Measurements from ENCODE around the gene SVEP1. TPM values are rescaled to one million over a fixed set of nuclear protein-coding genes. Genes with fewer than 3 reads are reported as not detected.

Gene SVEP1
- total RNA-seq, 1 experiment from 2014 or later: not detected

DNA sequence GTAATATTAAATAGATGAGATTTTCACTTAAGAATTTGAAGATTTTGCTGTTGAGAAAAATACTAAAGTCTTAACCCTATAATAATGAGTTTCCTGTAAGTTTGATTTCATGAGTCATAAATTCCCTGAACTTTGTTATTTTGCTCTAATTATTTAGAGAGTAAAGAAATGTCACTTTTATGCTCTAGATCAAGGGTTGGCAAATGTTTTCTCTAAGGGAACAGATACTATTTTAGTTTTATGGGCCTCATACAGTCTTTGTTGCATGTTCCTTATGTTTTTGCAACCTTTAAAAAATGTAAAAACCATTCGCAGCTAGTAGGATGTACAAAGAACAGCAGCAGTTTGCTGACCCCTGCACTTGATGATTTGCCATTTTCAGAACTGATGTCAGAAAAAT, 241.4 kb downstream of the SVEP1 start:
- no peak overlapping the region for H2AFZ ChIP-seq (ENCODE audit: low read length)
- no peaks in the 10 kb centered on the region for H3K4me1 ChIP-seq (ENCODE audit: low read length)
- H3K79me2 ChIP-seq (ENCODE audit: low read length): no peaks in the 10 kb centered on the region
- no peak for DNase-seq
- H3K9ac ChIP-seq (ENCODE audit: low read length): no peak overlapping the region
- H3K27ac ChIP-seq (ENCODE audit: low read length): no peak overlapping the region
- H4K20me1 ChIP-seq (ENCODE audit: insufficient read depth, low read depth, low read length): no peaks in the 10 kb centered on the region
- H3K9me2 ChIP-seq (replicated peaks; ENCODE audit: insufficient read depth, low read length): no peaks in the 10 kb centered on the region
- H3K4me2 ChIP-seq (ENCODE audit: low read depth, low read length, poor library complexity, severe bottlenecking): no peak overlapping the region
- H3K36me3 ChIP-seq (ENCODE audit: insufficient read depth, low read length): no peaks in the 10 kb centered on the region
- H3K4me3 ChIP-seq (ENCODE audit: low read length): no peak overlapping the region
- H3K27me3 ChIP-seq (ENCODE audit: low read length): no peaks in the 10 kb centered on the region
- H3K9me3 ChIP-seq (ENCODE audit: low read length): no peaks in the 10 kb centered on the region

DNA sequence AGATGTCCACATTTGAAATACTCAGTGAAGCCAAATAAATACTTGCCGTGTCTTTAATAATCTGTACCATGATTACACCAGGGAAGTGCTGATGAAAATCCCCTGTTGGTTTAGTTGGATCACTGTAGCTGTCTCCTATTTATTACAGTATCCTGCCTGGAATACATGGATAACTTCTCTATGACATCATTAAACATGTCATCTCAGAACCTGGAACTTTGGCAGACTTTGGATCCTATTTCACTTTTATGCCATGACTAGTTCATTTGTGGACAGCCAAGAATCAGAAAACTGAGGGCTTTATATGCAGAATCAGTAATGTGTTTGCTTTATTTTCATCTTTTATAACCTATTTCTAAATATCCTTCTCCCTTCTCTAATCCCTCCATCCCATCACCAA, 241.8 kb downstream of the SVEP1 start, which contains the start of gene TXNDC8:
Gene TXNDC8, minus strand, starts transcription at position 137 of the 400 bp plus-strand sequence.
- no peaks in the 10 kb centered on the region for H3K79me2 ChIP-seq (ENCODE audit: low read length)
- no peaks in the 10 kb centered on the region for H3K27me3 ChIP-seq (ENCODE audit: low read length)
- H3K4me1 ChIP-seq (ENCODE audit: low read length): no peaks in the 10 kb centered on the region
- DNase-seq: no peak
- H3K9me3 ChIP-seq (ENCODE audit: low read length): no peaks in the 10 kb centered on the region
- H2AFZ ChIP-seq (ENCODE audit: low read length): no peak within 1 kb of the TSS
- H4K20me1 ChIP-seq (ENCODE audit: insufficient read depth, low read depth, low read length): no peaks in the 10 kb centered on the region
- no peak within 1 kb of the TSS for H3K27ac ChIP-seq (ENCODE audit: low read length)
- no peak within 1 kb of the TSS for H3K4me3 ChIP-seq (ENCODE audit: low read length)
- no peaks in the 10 kb centered on the region for H3K36me3 ChIP-seq (ENCODE audit: insufficient read depth, low read length)
- H3K9ac ChIP-seq (ENCODE audit: low read length): no peak within 1 kb of the TSS
- H3K4me2 ChIP-seq (ENCODE audit: low read depth, low read length, poor library complexity, severe bottlenecking): no peak within 1 kb of the TSS
- H3K9me2 ChIP-seq (replicated peaks; ENCODE audit: insufficient read depth, low read length): no peaks in the 10 kb centered on the region

DNA sequence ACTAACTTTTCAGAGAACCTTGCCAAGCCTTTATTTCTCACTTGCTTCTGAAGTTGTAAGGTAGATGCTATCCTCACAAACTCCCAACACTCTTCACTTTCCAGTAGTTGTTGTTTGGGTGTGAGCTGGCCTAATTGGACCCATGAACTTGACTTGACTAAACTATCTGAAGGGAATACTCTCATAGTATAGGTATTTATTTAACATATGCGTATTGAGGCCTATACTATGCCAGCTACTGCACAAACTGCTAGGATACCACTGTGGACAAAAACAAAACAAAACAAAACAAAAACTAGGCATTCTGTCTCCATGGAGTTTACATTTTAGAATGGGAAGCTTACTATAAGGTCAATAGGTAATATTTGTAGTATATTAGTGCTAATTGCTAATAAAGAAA, 243.2 kb downstream of the SVEP1 start:
- no peak overlapping the region for H3K4me3 ChIP-seq (ENCODE audit: low read length)
- no peaks in the 10 kb centered on the region for H3K9me3 ChIP-seq (ENCODE audit: low read length)
- H3K27ac ChIP-seq (ENCODE audit: low read length): no peak overlapping the region
- H3K4me2 ChIP-seq (ENCODE audit: low read depth, low read length, poor library complexity, severe bottlenecking): no peak overlapping the region
- H3K27me3 ChIP-seq (ENCODE audit: low read length): no peaks in the 10 kb centered on the region
- H3K9ac ChIP-seq (ENCODE audit: low read length): no peak overlapping the region
- DNase-seq: no peak
- H3K9me2 ChIP-seq (replicated peaks; ENCODE audit: insufficient read depth, low read length): no peaks in the 10 kb centered on the region
- H3K4me1 ChIP-seq (ENCODE audit: low read length): no peaks in the 10 kb centered on the region
- no peaks in the 10 kb centered on the region for H4K20me1 ChIP-seq (ENCODE audit: insufficient read depth, low read depth, low read length)
- no peaks in the 10 kb centered on the region for H3K36me3 ChIP-seq (ENCODE audit: insufficient read depth, low read length)
- no peak overlapping the region for H2AFZ ChIP-seq (ENCODE audit: low read length)
- H3K79me2 ChIP-seq (ENCODE audit: low read length): no peaks in the 10 kb centered on the region

DNA sequence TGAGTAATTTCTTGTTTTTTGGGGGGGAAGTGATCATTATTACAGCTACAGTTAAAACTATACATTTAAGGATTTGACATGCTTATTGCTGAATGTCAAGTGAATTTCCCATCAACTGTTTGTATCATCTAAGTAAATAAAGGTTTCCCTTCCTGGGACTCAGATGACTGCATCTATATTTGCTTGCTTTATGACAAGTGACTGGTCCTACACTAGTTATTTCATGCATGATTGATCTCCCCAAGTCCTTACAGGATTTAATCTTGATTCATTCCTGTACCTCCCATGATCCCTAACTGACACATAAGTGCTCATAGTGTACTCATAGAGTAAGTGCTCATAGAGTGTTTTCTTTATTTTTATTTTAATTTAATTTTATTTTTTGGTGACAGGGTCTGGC, 244.7 kb downstream of the SVEP1 start:
- Histone ChIP-seq H3K9me2 (replicated peaks; ENCODE audit: insufficient read depth, low read length) (no peaks in the 10 kb centered on the region), H3K9ac (ENCODE audit: low read length) (no peak overlapping the region), H3K4me2 (ENCODE audit: low read depth, low read length, poor library complexity, severe bottlenecking) (no peak overlapping the region), H3K9me3 (ENCODE audit: low read length) (no peaks in the 10 kb centered on the region), H4K20me1 (ENCODE audit: insufficient read depth, low read depth, low read length) (no peaks in the 10 kb centered on the region), H3K36me3 (ENCODE audit: insufficient read depth, low read length) (no peaks in the 10 kb centered on the region), H2AFZ (ENCODE audit: low read length) (no peak overlapping the region), H3K27me3 (ENCODE audit: low read length) (no peaks in the 10 kb centered on the region), H3K4me1 (ENCODE audit: low read length) (no peaks in the 10 kb centered on the region), H3K27ac (ENCODE audit: low read length) (no peak overlapping the region), H3K79me2 (ENCODE audit: low read length) (no peaks in the 10 kb centered on the region), H3K4me3 (ENCODE audit: low read length) (no peak overlapping the region)
- no peak for DNase-seq

DNA sequence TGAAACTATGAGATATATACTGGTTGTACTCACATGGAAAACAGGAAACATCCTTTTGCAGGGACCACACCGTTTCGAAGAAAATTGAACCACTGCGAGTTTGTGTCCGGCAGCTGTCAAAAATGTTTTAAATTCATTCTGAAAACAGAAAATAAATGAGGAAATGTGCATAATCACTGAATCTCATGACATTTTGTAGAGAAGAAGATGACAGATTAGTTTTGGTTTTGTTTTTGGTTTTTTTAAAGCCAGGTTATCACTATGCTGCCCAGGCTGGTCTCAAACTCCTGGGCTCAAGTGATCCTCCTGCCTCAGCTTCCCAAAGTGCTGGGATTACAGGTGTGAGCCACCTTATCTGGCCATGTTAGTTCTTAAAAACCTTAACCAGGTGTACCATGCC, 245.4 kb downstream of the SVEP1 start:
- Histone ChIP-seq H3K9me3 (ENCODE audit: low read length) (no peaks in the 10 kb centered on the region), H3K79me2 (ENCODE audit: low read length) (no peaks in the 10 kb centered on the region), H3K36me3 (ENCODE audit: insufficient read depth, low read length) (no peaks in the 10 kb centered on the region), H3K9me2 (replicated peaks; ENCODE audit: insufficient read depth, low read length) (no peaks in the 10 kb centered on the region), H2AFZ (ENCODE audit: low read length) (no peak overlapping the region), H3K4me2 (ENCODE audit: low read depth, low read length, poor library complexity, severe bottlenecking) (no peak overlapping the region), H4K20me1 (ENCODE audit: insufficient read depth, low read depth, low read length) (no peaks in the 10 kb centered on the region), H3K4me3 (ENCODE audit: low read length) (no peak overlapping the region), H3K27ac (ENCODE audit: low read length) (no peak overlapping the region), H3K27me3 (ENCODE audit: low read length) (no peaks in the 10 kb centered on the region), H3K4me1 (ENCODE audit: low read length) (no peaks in the 10 kb centered on the region), H3K9ac (ENCODE audit: low read length) (no peak overlapping the region)
- DNase-seq: no peak

DNA sequence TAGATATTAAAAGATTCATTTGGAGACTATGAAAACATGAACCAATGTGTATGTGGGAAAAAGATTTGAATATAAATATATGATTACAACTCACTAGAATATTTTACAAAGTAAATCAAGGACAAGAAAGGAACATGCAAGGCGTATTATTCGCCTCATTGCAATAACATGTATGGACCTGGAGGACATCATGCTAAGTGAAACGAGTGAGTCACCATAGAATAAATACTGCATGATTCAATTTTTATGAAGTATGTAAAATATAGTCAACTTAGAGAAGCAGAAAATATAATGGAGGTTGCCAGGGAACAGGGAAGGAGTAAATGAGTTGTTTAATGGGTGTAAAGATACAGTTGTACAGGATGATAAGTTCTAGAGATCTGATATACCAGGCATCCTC, 246.8 kb downstream of the SVEP1 start:
- Histone ChIP-seq H3K9me2 (replicated peaks; ENCODE audit: insufficient read depth, low read length) (no peaks in the 10 kb centered on the region), H3K9me3 (ENCODE audit: low read length) (no peaks in the 10 kb centered on the region), H3K4me2 (ENCODE audit: low read depth, low read length, poor library complexity, severe bottlenecking) (no peak overlapping the region), H3K27ac (ENCODE audit: low read length) (no peak overlapping the region), H2AFZ (ENCODE audit: low read length) (no peak overlapping the region), H3K4me3 (ENCODE audit: low read length) (no peak overlapping the region), H3K9ac (ENCODE audit: low read length) (no peak overlapping the region), H3K4me1 (ENCODE audit: low read length) (no peaks in the 10 kb centered on the region), H3K79me2 (ENCODE audit: low read length) (no peaks in the 10 kb centered on the region), H4K20me1 (ENCODE audit: insufficient read depth, low read depth, low read length) (no peaks in the 10 kb centered on the region), H3K36me3 (ENCODE audit: insufficient read depth, low read length) (no peaks in the 10 kb centered on the region), H3K27me3 (ENCODE audit: low read length) (no peaks in the 10 kb centered on the region)
- DNase-seq: no peak

DNA sequence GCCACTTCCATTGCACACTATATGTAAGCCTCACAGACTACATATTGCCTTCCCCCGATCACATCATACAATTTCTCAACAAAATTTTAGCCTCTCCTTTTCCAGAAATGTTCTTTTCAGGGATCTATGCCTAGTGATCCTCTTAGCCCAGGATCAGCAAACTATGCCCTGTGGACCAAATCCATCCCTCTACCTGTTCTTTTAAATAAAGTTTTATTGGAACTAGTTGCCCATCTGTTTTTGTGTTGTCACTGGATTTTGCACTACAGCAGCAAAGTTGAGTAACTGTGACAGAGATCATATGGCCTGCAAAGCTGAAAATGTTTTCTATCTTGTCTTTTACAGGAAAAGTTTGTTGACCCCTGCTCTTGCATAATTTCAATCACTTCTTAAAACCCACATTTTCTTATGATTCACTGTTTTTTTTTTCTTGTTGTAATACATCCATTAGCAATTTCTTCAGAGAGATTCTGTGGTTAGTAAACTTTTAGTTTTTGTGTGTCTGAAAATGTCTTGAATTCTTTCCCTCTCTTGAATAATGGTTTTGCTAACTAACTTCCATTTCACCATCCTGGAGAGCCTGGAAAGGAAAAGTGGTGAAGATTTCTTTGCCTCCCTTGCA, 248.9 kb downstream of the SVEP1 start:
- Histone ChIP-seq H3K27ac (ENCODE audit: low read length) (no peak overlapping the region), H3K4me3 (ENCODE audit: low read length) (no peak overlapping the region), H3K36me3 (ENCODE audit: insufficient read depth, low read length) (no peaks in the 10 kb centered on the region), H3K4me2 (ENCODE audit: low read depth, low read length, poor library complexity, severe bottlenecking) (no peak overlapping the region), H3K27me3 (ENCODE audit: low read length) (no peaks in the 10 kb centered on the region), H4K20me1 (ENCODE audit: insufficient read depth, low read depth, low read length) (no peaks in the 10 kb centered on the region), H3K9me2 (replicated peaks; ENCODE audit: insufficient read depth, low read length) (no peaks in the 10 kb centered on the region), H3K9ac (ENCODE audit: low read length) (no peak overlapping the region), H3K9me3 (ENCODE audit: low read length) (no peaks in the 10 kb centered on the region), H3K4me1 (ENCODE audit: low read length) (no peaks in the 10 kb centered on the region), H3K79me2 (ENCODE audit: low read length) (no peaks in the 10 kb centered on the region), H2AFZ (ENCODE audit: low read length) (no peak overlapping the region)
- no peak for DNase-seq

DNA sequence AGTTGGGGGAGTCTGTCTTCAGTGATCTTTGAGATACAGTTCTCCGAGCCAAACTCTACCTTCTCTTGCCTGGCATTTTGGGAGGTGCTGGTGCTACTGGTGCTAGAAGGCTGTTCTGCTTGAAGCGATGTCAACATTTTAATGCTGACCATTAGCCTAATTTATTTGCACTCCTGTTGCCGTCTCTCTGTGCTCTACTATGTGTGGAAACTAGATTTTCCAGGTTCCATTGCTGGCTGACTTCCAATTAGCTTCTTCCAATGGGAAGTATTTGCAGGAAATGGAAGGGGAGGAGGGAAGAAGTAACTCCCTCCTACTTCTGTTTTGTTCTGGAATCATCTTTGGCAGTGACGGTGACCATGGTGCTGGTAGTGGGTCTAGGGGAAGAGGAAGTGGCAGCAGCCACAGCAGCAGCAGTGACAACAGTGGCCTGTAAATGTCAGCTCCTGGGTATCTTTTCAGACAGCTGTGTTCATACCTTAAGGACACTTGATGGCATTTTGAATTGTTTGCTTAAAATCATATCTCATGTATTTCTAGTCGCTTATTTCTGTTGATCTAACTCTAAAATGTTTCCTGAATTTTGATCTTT, 249.8 kb downstream of the SVEP1 start:
- H3K36me3 ChIP-seq (ENCODE audit: insufficient read depth, low read length): no peaks in the 10 kb centered on the region
- H3K4me3 ChIP-seq (ENCODE audit: low read length): no peak overlapping the region
- H3K27ac ChIP-seq (ENCODE audit: low read length): no peak overlapping the region
- no peak overlapping the region for H2AFZ ChIP-seq (ENCODE audit: low read length)
- no peaks in the 10 kb centered on the region for H3K27me3 ChIP-seq (ENCODE audit: low read length)
- H3K9me2 ChIP-seq (replicated peaks; ENCODE audit: insufficient read depth, low read length): no peaks in the 10 kb centered on the region
- H3K9ac ChIP-seq (ENCODE audit: low read length): no peak overlapping the region
- H3K9me3 ChIP-seq (ENCODE audit: low read length): no peaks in the 10 kb centered on the region
- no peaks in the 10 kb centered on the region for H3K4me1 ChIP-seq (ENCODE audit: low read length)
- H4K20me1 ChIP-seq (ENCODE audit: insufficient read depth, low read depth, low read length): no peaks in the 10 kb centered on the region
- DNase-seq: no peak
- H3K79me2 ChIP-seq (ENCODE audit: low read length): no peaks in the 10 kb centered on the region
- H3K4me2 ChIP-seq (ENCODE audit: low read depth, low read length, poor library complexity, severe bottlenecking): no peak overlapping the region
